NCI-H187 (cell line): ENCODE results near the gene NPM3.

Experiments used
- DNase-seq, 2 experiments: peaks; one replicate each; lab custom pipeline; 2025; lab: John Stamatoyannopoulos, UW

Gene NPM3

GRCh38 chr10:101758858-101759257 is 24.4 kb downstream of the NPM3 start:
- no peak for DNase-seq

GRCh38 chr10:101752241-101752640 is 31.0 kb downstream of the NPM3 start:
- DNase-seq: no peak

- no peak for DNase-seq
These were observed 33.9 kb downstream of the NPM3 start for GRCh38 chr10:101749047-101750016.

- DNase-seq: no peak
These were observed 34.8 kb downstream of the NPM3 start for GRCh38 chr10:101748496-101748895.

GRCh38 chr10:101745074-101745696 is 38.1 kb downstream of the NPM3 start:
- DNase-seq: no peak

- no peak for DNase-seq
These were observed 39.0 kb downstream of the NPM3 start for GRCh38 chr10:101744267-101744666.

- DNase-seq: no peak
These were observed 41.3 kb downstream of the NPM3 start for GRCh38 chr10:101741938-101742337.

GRCh38 chr10:101736666-101737065 is 46.6 kb downstream of the NPM3 start:
- no peak for DNase-seq

GRCh38 chr10:101732096-101732495 is 51.1 kb downstream of the NPM3 start:
- DNase-seq: no peak
